H9 (cell line): Measurements from ENCODE around the gene GGA1. TPM values are rescaled to one million over a fixed set of nuclear protein-coding genes. Genes with fewer than 3 reads are reported as not detected.

Source experiments
- DNase-seq: peaks from one replicate; pipeline ENCODE4 v3.0.0-alpha.2; 2017
- H2AFZ ChIP-seq: one replicate; pipeline ENCODE4 v1.6.1; 2013; ENCODE audit warnings: mild to moderate bottlenecking, low read length, control low read depth, moderate library complexity
- H2AK5ac ChIP-seq: 2 replicates; pipeline ENCODE4 v1.6.1; 2013; ENCODE audit warnings: low read length, control low read depth, mixed read lengths; ENCODE audit not compliant: insufficient read length
- H2BK120ac ChIP-seq: one replicate; pipeline ENCODE4 v1.6.1; 2013; ENCODE audit warnings: low read depth, mild to moderate bottlenecking, low read length, control low read depth, inconsistent platforms; ENCODE audit not compliant: poor library complexity, severe bottlenecking
- H2BK12ac ChIP-seq: 2 replicates; pipeline ENCODE4 v1.6.1; 2013; ENCODE audit warnings: low read length, control low read depth, mixed read lengths, low read depth; ENCODE audit not compliant: insufficient read length
- H2BK15ac ChIP-seq: 2 replicates; pipeline ENCODE4 v1.6.1; 2013; ENCODE audit warnings: low read depth, low read length, control low read depth
- H2BK20ac ChIP-seq: one replicate; pipeline ENCODE4 v1.6.1; 2013; ENCODE audit warnings: low read depth, mild to moderate bottlenecking, low read length, control low read depth, inconsistent platforms; ENCODE audit not compliant: poor library complexity, severe bottlenecking
- H2BK5ac ChIP-seq: 2 replicates; pipeline ENCODE4 v1.6.1; 2013; ENCODE audit warnings: low read length, control low read depth, mixed read lengths; ENCODE audit not compliant: insufficient read length
- H3K14ac ChIP-seq: 2 replicates; pipeline ENCODE4 v1.6.1; 2013; ENCODE audit warnings: low read length, control low read depth; ENCODE audit not compliant: insufficient read depth
- H3K18ac ChIP-seq: 2 replicates; pipeline ENCODE4 v1.6.1; 2013; ENCODE audit warnings: low read depth, mild to moderate bottlenecking, mixed read lengths, low read length, control low read depth; ENCODE audit not compliant: insufficient read length
- H3K23ac ChIP-seq: 2 replicates; pipeline ENCODE4 v1.6.1; 2013; ENCODE audit warnings: low read length, control low read depth, mixed read lengths, low read depth; ENCODE audit not compliant: insufficient read length
- H3K23me2 ChIP-seq: 2 replicates; pipeline ENCODE4 v1.6.1; 2013; ENCODE audit warnings: low read depth, mild to moderate bottlenecking, mixed read lengths, low read length, control low read depth; ENCODE audit not compliant: insufficient read length, poor library complexity, severe bottlenecking
- H3K27ac ChIP-seq: 2 replicates; pipeline ENCODE4 v1.5.1; 2013; ENCODE audit warnings: low read length, control low read depth, mixed read lengths, low read depth; ENCODE audit not compliant: insufficient read length
- H3K27me3 ChIP-seq: 2 replicates; pipeline ENCODE4 v1.6.1; 2013; ENCODE audit warnings: low read length, control low read depth, inconsistent platforms; ENCODE audit not compliant: insufficient read depth
- H3K4ac ChIP-seq: 2 replicates; pipeline ENCODE4 v1.6.1; 2013; ENCODE audit warnings: low read depth, mild to moderate bottlenecking, control low read depth, inconsistent platforms, low read length, moderate library complexity
- H3K4me1 ChIP-seq: 2 replicates; pipeline ENCODE4 v1.6.1; 2013; ENCODE audit warnings: low read length, control low read depth, inconsistent platforms; ENCODE audit not compliant: insufficient read depth
- H3K4me2 ChIP-seq: 2 replicates; pipeline ENCODE4 v1.6.1; 2013; ENCODE audit warnings: low read length, control low read depth, mixed read lengths; ENCODE audit not compliant: insufficient read length, insufficient read depth
- H3K56ac ChIP-seq: 2 replicates; pipeline ENCODE4 v1.6.1; 2013; ENCODE audit warnings: low read depth, mild to moderate bottlenecking, mixed read lengths, low read length, control low read depth; ENCODE audit not compliant: insufficient read length
- H3K79me1 ChIP-seq: 2 replicates; pipeline ENCODE4 v1.6.1; 2013; ENCODE audit warnings: low read depth, mild to moderate bottlenecking, moderate library complexity, low read length, control low read depth, inconsistent platforms; ENCODE audit not compliant: insufficient read depth, poor library complexity, severe bottlenecking
- H3K79me2 ChIP-seq: 2 replicates; pipeline ENCODE4 v1.6.1; 2013; ENCODE audit warnings: low read length, control low read depth, inconsistent platforms; ENCODE audit not compliant: insufficient read depth
- H3K9ac ChIP-seq: 2 replicates; pipeline ENCODE4 v1.6.1; 2013; ENCODE audit warnings: low read length, control low read depth, mixed read lengths; ENCODE audit not compliant: insufficient read length; ENCODE audit errors: extremely low read depth
- H3K9me3 ChIP-seq: one replicate; pipeline ENCODE4 v1.6.1; 2013; ENCODE audit warnings: low read depth, low read length, inconsistent platforms; ENCODE audit not compliant: control insufficient read depth
- H3T11ph ChIP-seq: one replicate; pipeline ENCODE4 v1.6.1; 2013; ENCODE audit warnings: mild to moderate bottlenecking, low read length, control low read depth, inconsistent platforms
- H4K20me1 ChIP-seq: one replicate; pipeline ENCODE4 v1.6.1; 2013; ENCODE audit not compliant: control insufficient read depth, insufficient read length, insufficient read depth
- H4K5ac ChIP-seq: 2 replicates; pipeline ENCODE4 v1.6.1; 2013; ENCODE audit warnings: low read depth, mild to moderate bottlenecking, mixed read lengths, low read length, control low read depth; ENCODE audit not compliant: insufficient read length
- H4K8ac ChIP-seq: replicated peaks from 2 replicates; pipeline ENCODE4 v1.6.1; 2013; ENCODE audit warnings: low read length, control low read depth, mixed read lengths, low read depth; ENCODE audit not compliant: insufficient read length
- H4K91ac ChIP-seq: 2 replicates; pipeline ENCODE4 v1.6.1; 2013; ENCODE audit warnings: low read depth, mild to moderate bottlenecking, moderate library complexity, mixed read lengths, low read length, control low read depth; ENCODE audit not compliant: insufficient read length
- H3K27ac Mint-ChIP-seq, 3 experiments: 2 replicates in 2 of 3; 3 replicates in 1 of 3; pipeline ENCODE4 v1.8.0; 2020 to 2021; ENCODE audit warnings: mixed read lengths in 3 of 3, mild to moderate bottlenecking in 1 of 3, moderate library complexity in 1 of 3
- H3K27me3 Mint-ChIP-seq: 2 replicates; pipeline ENCODE4 v1.8.0; 2021; ENCODE audit warnings: low read depth, mild to moderate bottlenecking, moderate library complexity, mixed read lengths
- H3K36me3 Mint-ChIP-seq, 3 experiments: 2 replicates in 2 of 3; 3 replicates in 1 of 3; pipeline ENCODE4 v1.8.0; 2020 to 2021; ENCODE audit warnings: low read depth in 3 of 3, mixed read lengths in 3 of 3; ENCODE audit not compliant: insufficient read depth in 1 of 3
- H3K4me1 Mint-ChIP-seq, 2 experiments: 2 replicates each; pipeline ENCODE4 v1.8.0; 2020; ENCODE audit warnings: mixed read lengths in 2 of 2
- H3K4me3 Mint-ChIP-seq, 2 experiments: 2 replicates in 1 of 2; 3 replicates in 1 of 2; pipeline ENCODE4 v1.8.0; 2020 to 2021; ENCODE audit warnings: mild to moderate bottlenecking in 2 of 2, mixed read lengths in 2 of 2, moderate library complexity in 1 of 2
- H3K9me3 Mint-ChIP-seq, 2 experiments: 2 replicates in 1 of 2; 3 replicates in 1 of 2; pipeline ENCODE4 v1.8.0; 2020; ENCODE audit warnings: mild to moderate bottlenecking in 2 of 2, mixed read lengths in 2 of 2, moderate library complexity in 1 of 2
- CTCF ChIP-seq: fragments of 200-600 bp; sonication (generic); conservative IDR thresholded peaks from 3 replicates; pipeline ENCODE4 v1.8.0; 2021; ENCODE audit warnings: antibody characterized with exemption, mild to moderate bottlenecking
- WGBS: extraction: QIAGEN DNeasy Blood & Tissue Kit; methylation state at CpG from one replicate; pipeline ENCODE4 v1.1.7; 2013; ENCODE audit warnings: missing lambda C conversion rate, low lambda C conversion rate, mixed read lengths; ENCODE audit not compliant: insufficient read length; ENCODE audit errors: extremely low coverage; 5-methylcytosine and 5-hydroxymethylcytosine counted together
- total RNA-seq: library from RNA; stranded (reverse); gene quantifications from 2 replicates; pipeline ENCODE4 v1.2.1, GENCODE V29; 2021

GGA1 gene
- total RNA-seq, 1 experiment from 2014 or later = 61.7 TPM

- Histone ChIP-seq H3K23me2 (peaks cover 13% of the 10 kb centered on the region), H3K9ac (no peak within 1 kb of the TSS), H2BK12ac (no peak within 1 kb of the TSS), H2BK120ac (no peak within 1 kb of the TSS), H4K20me1 (no peaks in the 10 kb centered on the region), H3K4me2 (peak within 1 kb of the TSS; percentile 54), H3K18ac (no peak within 1 kb of the TSS), H3K4me1 (peaks cover 7% of the 10 kb centered on the region; the same call in 1 of the 2 replicates), H3K9me3 (no peaks in the 10 kb centered on the region), H3K27me3 (peaks cover 3% of the 10 kb centered on the region; the same call in 1 of the 2 replicates), H3K56ac (no peak within 1 kb of the TSS), H4K5ac (no peak within 1 kb of the TSS), H3K79me2 (no peaks in the 10 kb centered on the region; the same call in 1 of the 2 replicates), H2BK15ac (no peak within 1 kb of the TSS), H3K27ac (no peak within 1 kb of the TSS), H3K4ac (no peak within 1 kb of the TSS), H2AK5ac (no peak within 1 kb of the TSS), H3T11ph (no peak within 1 kb of the TSS), H4K8ac (no peak within 1 kb of the TSS), H2AFZ (no peak within 1 kb of the TSS), H3K14ac (no peak within 1 kb of the TSS; the same call in 1 of the 2 replicates), H2BK20ac (no peak within 1 kb of the TSS), H3K23ac (no peak within 1 kb of the TSS), H2BK5ac (no peak within 1 kb of the TSS), H3K79me1 (no peaks in the 10 kb centered on the region), H4K91ac (no peak within 1 kb of the TSS)
- peak; percentile 47 for DNase-seq
- H3K4me1 Mint-ChIP-seq = peaks cover 53 to 58% of the 10 kb centered on the region in 2 experiments
- H3K36me3 Mint-ChIP-seq = peaks cover 0 to 2% (median 0%) of the 10 kb centered on the region in 3 experiments; a peak in 1 of 7 replicates
- whole genome bisulfite sequencing = no CpG with 5 or more reads among the region's 76 CpGs
- peak within 1 kb of the TSS; percentile 73 to 83 for H3K4me3 Mint-ChIP-seq
- H3K27ac Mint-ChIP-seq = peak within 1 kb of the TSS in 1 of 3 experiments; percentile 35; a peak in 1 of 7 replicates
- no peak for TF ChIP-seq CTCF
- H3K27me3 Mint-ChIP-seq = peaks cover 57% of the 10 kb centered on the region
- no peaks in the 10 kb centered on the region; a peak in 1 of 5 replicates for H3K9me3 Mint-ChIP-seq
Observed at GRCh38 chr22:37559901-37560607, 48.6 kb upstream of the GGA1 start, which contains the start of gene CDC42EP1. Gene CDC42EP1 (plus strand): TSS chr22:37560480. CDS start chr22:37566350, 5,870 bp downstream.
